ENCODE data around the gene RSRP1. TPM values are rescaled to one million over a fixed set of nuclear protein-coding genes. Genes with fewer than 3 reads are reported as not detected.

The RSRP1 gene
- total RNA-seq, 1 donor from 2014 or later, result 122 TPM

GRCh38 chr1:25197982-25198662 is 49.1 kb downstream of the RSRP1 start:
- Mint-ChIP-seq H3K9me3 (ENCODE audit: unreplicated experiment) (no peaks in the 10 kb centered on the region), H3K36me3 (ENCODE audit: unreplicated experiment) (no peaks in the 10 kb centered on the region), H3K4me1 (ENCODE audit: unreplicated experiment) (no peaks in the 10 kb centered on the region), H3K4me3 (ENCODE audit: unreplicated experiment) (no peak overlapping the region), H3K27ac (ENCODE audit: unreplicated experiment) (no peak overlapping the region), H3K27me3 (ENCODE audit: unreplicated experiment) (peaks cover 34% of the 10 kb centered on the region)
- no peak for DNase-seq (ENCODE audit: extremely low spot score, unreplicated experiment)
- TF ChIP-seq CTCF (IDR thresholded peaks at IDR 0.05), result no peak

- Mint-ChIP-seq H3K9me3 (ENCODE audit: unreplicated experiment) (no peaks in the 10 kb centered on the region), H3K27ac (ENCODE audit: unreplicated experiment) (no peak overlapping the region), H3K36me3 (ENCODE audit: unreplicated experiment) (no peaks in the 10 kb centered on the region), H3K4me1 (ENCODE audit: unreplicated experiment) (no peaks in the 10 kb centered on the region), H3K4me3 (ENCODE audit: unreplicated experiment) (no peak overlapping the region), H3K27me3 (ENCODE audit: unreplicated experiment) (peaks cover 39% of the 10 kb centered on the region)
- no peak for TF ChIP-seq CTCF (IDR thresholded peaks at IDR 0.05)
- no peak for DNase-seq (ENCODE audit: extremely low spot score, unreplicated experiment)
Measured at GRCh38 chr1:25197235-25197975, 49.8 kb downstream of the RSRP1 start.

- H3K9me3 Mint-ChIP-seq (ENCODE audit: unreplicated experiment), result no peaks in the 10 kb centered on the region
- H3K27ac Mint-ChIP-seq (ENCODE audit: unreplicated experiment), result no peak overlapping the region
- peaks cover 43% of the 10 kb centered on the region for H3K27me3 Mint-ChIP-seq (ENCODE audit: unreplicated experiment)
- no peaks in the 10 kb centered on the region for H3K36me3 Mint-ChIP-seq (ENCODE audit: unreplicated experiment)
- H3K4me3 Mint-ChIP-seq (ENCODE audit: unreplicated experiment), result no peak overlapping the region
- no peak for TF ChIP-seq CTCF (IDR thresholded peaks at IDR 0.05)
- no peaks in the 10 kb centered on the region for H3K4me1 Mint-ChIP-seq (ENCODE audit: unreplicated experiment)
- no peak for DNase-seq (ENCODE audit: extremely low spot score, unreplicated experiment)
Measured at GRCh38 chr1:25196830-25197229, 50.4 kb downstream of the RSRP1 start.

- Mint-ChIP-seq H3K9me3 (ENCODE audit: unreplicated experiment) (no peaks in the 10 kb centered on the region), H3K4me3 (ENCODE audit: unreplicated experiment) (no peak overlapping the region), H3K36me3 (ENCODE audit: unreplicated experiment) (no peaks in the 10 kb centered on the region), H3K27me3 (ENCODE audit: unreplicated experiment) (peaks cover 42% of the 10 kb centered on the region), H3K27ac (ENCODE audit: unreplicated experiment) (no peak overlapping the region), H3K4me1 (ENCODE audit: unreplicated experiment) (no peaks in the 10 kb centered on the region)
- no peak for TF ChIP-seq CTCF (IDR thresholded peaks at IDR 0.05)
- DNase-seq (ENCODE audit: extremely low spot score, unreplicated experiment), result no peak
Measured at GRCh38 chr1:25195835-25196234, 51.4 kb downstream of the RSRP1 start.

- no peak for DNase-seq (ENCODE audit: extremely low spot score, unreplicated experiment)
- no peaks in the 10 kb centered on the region for H3K9me3 Mint-ChIP-seq (ENCODE audit: unreplicated experiment)
- no peak overlapping the region for H3K4me3 Mint-ChIP-seq (ENCODE audit: unreplicated experiment)
- H3K4me1 Mint-ChIP-seq (ENCODE audit: unreplicated experiment), result no peaks in the 10 kb centered on the region
- H3K27me3 Mint-ChIP-seq (ENCODE audit: unreplicated experiment), result peaks cover 42% of the 10 kb centered on the region
- TF ChIP-seq CTCF (IDR thresholded peaks at IDR 0.05), result no peak
- H3K36me3 Mint-ChIP-seq (ENCODE audit: unreplicated experiment), result no peaks in the 10 kb centered on the region
- no peak overlapping the region for H3K27ac Mint-ChIP-seq (ENCODE audit: unreplicated experiment)
Measured at GRCh38 chr1:25194572-25195020, 52.7 kb downstream of the RSRP1 start.
